GM12878 (cell line): ENCODE data around the gene SLC35D2. TPM values are rescaled to one million over a fixed set of nuclear protein-coding genes. Genes with fewer than 3 reads are reported as not detected.

Experiments
- BACH1 ChIP-seq: fragments of 450-650 bp; IDR thresholded peaks from 2 replicates; pipeline ENCODE4 v1.6.1; 2017; ENCODE audit warnings: mild to moderate bottlenecking, borderline replicate concordance
- CHD2 ChIP-seq: IDR thresholded peaks from 2 replicates; pipeline ENCODE4 v1.6.1; 2011; ENCODE audit warnings: low read depth, low read length, improper control_type of control experiment, borderline replicate concordance
- HDAC6 ChIP-seq: fragments of 200-600 bp; sonication (generic); IDR thresholded peaks from one replicate; pipeline ENCODE4 v1.8.0; 2017; ENCODE audit warnings: antibody characterized with exemption; ENCODE audit not compliant: unreplicated experiment
- KLF5 ChIP-seq: fragments of 450-650 bp; IDR thresholded peaks from 2 replicates; pipeline ENCODE4 v1.6.1; 2014; ENCODE audit warnings: mild to moderate bottlenecking; ENCODE audit not compliant: partially characterized antibody
- MYC ChIP-seq: IDR thresholded peaks from 2 replicates; pipeline ENCODE4 v1.6.1; 2011; ENCODE audit warnings: mild to moderate bottlenecking, low read length, moderate library complexity, inconsistent platforms; ENCODE audit not compliant: insufficient read depth, insufficient replicate concordance, insufficient read length, severe bottlenecking
- TCF12 ChIP-seq: IDR thresholded peaks from 2 replicates; pipeline ENCODE4 v1.6.1; 2011; ENCODE audit warnings: low read depth, mild to moderate bottlenecking, low read length
- polyA plus RNA-seq, 11 experiments: library from polyadenylated mRNA; depleted of rRNA in 4 of 11; unstranded in 6 of 11; stranded (reverse) in 5 of 11; fragments of >200 nt; fragmentation: Nextera tagmentation in 4 of 11; fragmentation: Illumina TruSeq in 1 of 11; extraction: Ambion mirVana in 4 of 11; extraction: Trizol in 1 of 11; gene quantifications; 1 replicate in 1 of 11; 2 replicates in 10 of 11; pipeline versions ENCODE4 v1.2.1 to v1.2.3, GENCODE V29; 2011 to 2016; ENCODE audit warnings: inconsistent platforms in 2 of 11, missing spikeins in 2 of 11, low read depth in 1 of 11
- total RNA-seq, 4 experiments: library from RNA; depleted of rRNA in 3 of 4; stranded (reverse); fragments of >200 nt in 3 of 4; fragmentation: Illumina TruSeq in 1 of 4; extraction: Trizol in 1 of 4; gene quantifications; 2 replicates each; pipeline versions ENCODE4 v1.2.1 to v1.2.3, GENCODE V29; 2013 to 2021
- TF ChIP-seq, protein P1 (sequence below): fragments of 450-650 bp; IDR thresholded peaks from 2 replicates; pipeline ENCODE4 v1.6.1; 2017; ENCODE audit warnings: mild to moderate bottlenecking, low read depth, inconsistent platforms; ENCODE audit not compliant: poor library complexity, severe bottlenecking
- TF ChIP-seq, protein P2 (sequence below): fragments of 450-650 bp; conservative IDR thresholded peaks from 2 replicates; pipeline ENCODE4 v1.6.1; 2017; ENCODE audit warnings: mild to moderate bottlenecking, moderate library complexity
- TF ChIP-seq, protein P3 (sequence below): IDR thresholded peaks from 2 replicates; pipeline ENCODE4 v1.6.1; 2012; ENCODE audit warnings: mild to moderate bottlenecking, low read depth, low read length
- TF ChIP-seq, protein P4 (sequence below): fragments of 450-650 bp; IDR thresholded peaks from 2 replicates; pipeline ENCODE4 v1.6.1; 2017; ENCODE audit warnings: mild to moderate bottlenecking, moderate library complexity
- TF ChIP-seq, protein P5 (sequence below): IDR thresholded peaks from 2 replicates; pipeline ENCODE4 v1.6.1; 2011; ENCODE audit warnings: borderline replicate concordance, low read depth, mild to moderate bottlenecking, moderate library complexity, low read length; ENCODE audit not compliant: insufficient read depth, poor library complexity, severe bottlenecking
- TF ChIP-seq, protein P6 (sequence below): IDR thresholded peaks from 2 replicates; pipeline ENCODE4 v1.6.1; 2012; ENCODE audit warnings: low read depth, low read length, improper control_type of control experiment
- TF ChIP-seq, protein P7 (sequence below): IDR thresholded peaks from 2 replicates; pipeline ENCODE4 v1.6.1; 2011; ENCODE audit warnings: low read depth, low read length, improper control_type of control experiment, borderline replicate concordance

The SLC35D2 gene
- total and polyA plus RNA-seq, 10 of the 15 experiments (the other 5 are each of a cell fraction or from before 2014, with no cell fraction given): 0.64 to 6.3 (median 3.5) TPM

DNA sequence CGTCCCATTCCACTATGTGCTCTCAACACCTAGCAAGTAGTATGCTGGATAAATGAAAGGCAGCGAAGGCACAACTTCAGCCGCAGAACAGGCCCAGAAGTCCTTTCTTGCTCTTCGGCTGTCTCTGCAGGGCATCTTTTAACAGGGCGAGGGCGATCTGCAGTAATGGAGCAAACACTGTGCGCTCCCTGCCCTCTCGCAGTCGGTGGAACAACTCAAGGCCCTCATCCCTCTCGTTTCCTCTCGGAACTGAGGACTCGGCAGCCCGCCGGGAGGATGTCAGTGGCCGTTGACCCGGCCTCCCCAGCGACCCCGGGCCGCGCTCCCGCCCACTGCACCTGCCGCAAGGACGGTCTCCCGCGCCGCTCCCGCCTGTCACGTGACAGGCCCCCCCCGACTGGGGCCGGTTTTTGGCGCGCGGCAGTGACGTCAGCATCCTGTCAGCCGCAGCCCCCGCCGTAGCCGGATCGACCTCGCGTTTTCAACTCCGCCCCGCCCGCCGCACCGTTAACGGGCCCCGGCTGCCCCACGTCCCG, 33.6 kb upstream of the SLC35D2 start (continued):
- TF ChIP-seq, protein P1, sequence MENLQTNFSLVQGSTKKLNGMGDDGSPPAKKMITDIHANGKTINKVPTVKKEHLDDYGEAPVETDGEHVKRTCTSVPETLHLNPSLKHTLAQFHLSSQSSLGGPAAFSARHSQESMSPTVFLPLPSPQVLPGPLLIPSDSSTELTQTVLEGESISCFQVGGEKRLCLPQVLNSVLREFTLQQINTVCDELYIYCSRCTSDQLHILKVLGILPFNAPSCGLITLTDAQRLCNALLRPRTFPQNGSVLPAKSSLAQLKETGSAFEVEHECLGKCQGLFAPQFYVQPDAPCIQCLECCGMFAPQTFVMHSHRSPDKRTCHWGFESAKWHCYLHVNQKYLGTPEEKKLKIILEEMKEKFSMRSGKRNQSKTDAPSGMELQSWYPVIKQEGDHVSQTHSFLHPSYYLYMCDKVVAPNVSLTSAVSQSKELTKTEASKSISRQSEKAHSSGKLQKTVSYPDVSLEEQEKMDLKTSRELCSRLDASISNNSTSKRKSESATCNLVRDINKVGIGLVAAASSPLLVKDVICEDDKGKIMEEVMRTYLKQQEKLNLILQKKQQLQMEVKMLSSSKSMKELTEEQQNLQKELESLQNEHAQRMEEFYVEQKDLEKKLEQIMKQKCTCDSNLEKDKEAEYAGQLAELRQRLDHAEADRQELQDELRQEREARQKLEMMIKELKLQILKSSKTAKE: peak; percentile 28
- no peak for TF ChIP-seq MYC
- TF ChIP-seq, protein P2, sequence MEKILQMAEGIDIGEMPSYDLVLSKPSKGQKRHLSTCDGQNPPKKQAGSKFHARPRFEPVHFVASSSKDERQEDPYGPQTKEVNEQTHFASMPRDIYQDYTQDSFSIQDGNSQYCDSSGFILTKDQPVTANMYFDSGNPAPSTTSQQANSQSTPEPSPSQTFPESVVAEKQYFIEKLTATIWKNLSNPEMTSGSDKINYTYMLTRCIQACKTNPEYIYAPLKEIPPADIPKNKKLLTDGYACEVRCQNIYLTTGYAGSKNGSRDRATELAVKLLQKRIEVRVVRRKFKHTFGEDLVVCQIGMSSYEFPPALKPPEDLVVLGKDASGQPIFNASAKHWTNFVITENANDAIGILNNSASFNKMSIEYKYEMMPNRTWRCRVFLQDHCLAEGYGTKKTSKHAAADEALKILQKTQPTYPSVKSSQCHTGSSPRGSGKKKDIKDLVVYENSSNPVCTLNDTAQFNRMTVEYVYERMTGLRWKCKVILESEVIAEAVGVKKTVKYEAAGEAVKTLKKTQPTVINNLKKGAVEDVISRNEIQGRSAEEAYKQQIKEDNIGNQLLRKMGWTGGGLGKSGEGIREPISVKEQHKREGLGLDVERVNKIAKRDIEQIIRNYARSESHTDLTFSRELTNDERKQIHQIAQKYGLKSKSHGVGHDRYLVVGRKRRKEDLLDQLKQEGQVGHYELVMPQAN: peak; percentile 88
- no peak for TF ChIP-seq KLF5
- peak; percentile 57; the same call in 1 of the 2 replicates for TF ChIP-seq CHD2
- TF ChIP-seq, protein P3, sequence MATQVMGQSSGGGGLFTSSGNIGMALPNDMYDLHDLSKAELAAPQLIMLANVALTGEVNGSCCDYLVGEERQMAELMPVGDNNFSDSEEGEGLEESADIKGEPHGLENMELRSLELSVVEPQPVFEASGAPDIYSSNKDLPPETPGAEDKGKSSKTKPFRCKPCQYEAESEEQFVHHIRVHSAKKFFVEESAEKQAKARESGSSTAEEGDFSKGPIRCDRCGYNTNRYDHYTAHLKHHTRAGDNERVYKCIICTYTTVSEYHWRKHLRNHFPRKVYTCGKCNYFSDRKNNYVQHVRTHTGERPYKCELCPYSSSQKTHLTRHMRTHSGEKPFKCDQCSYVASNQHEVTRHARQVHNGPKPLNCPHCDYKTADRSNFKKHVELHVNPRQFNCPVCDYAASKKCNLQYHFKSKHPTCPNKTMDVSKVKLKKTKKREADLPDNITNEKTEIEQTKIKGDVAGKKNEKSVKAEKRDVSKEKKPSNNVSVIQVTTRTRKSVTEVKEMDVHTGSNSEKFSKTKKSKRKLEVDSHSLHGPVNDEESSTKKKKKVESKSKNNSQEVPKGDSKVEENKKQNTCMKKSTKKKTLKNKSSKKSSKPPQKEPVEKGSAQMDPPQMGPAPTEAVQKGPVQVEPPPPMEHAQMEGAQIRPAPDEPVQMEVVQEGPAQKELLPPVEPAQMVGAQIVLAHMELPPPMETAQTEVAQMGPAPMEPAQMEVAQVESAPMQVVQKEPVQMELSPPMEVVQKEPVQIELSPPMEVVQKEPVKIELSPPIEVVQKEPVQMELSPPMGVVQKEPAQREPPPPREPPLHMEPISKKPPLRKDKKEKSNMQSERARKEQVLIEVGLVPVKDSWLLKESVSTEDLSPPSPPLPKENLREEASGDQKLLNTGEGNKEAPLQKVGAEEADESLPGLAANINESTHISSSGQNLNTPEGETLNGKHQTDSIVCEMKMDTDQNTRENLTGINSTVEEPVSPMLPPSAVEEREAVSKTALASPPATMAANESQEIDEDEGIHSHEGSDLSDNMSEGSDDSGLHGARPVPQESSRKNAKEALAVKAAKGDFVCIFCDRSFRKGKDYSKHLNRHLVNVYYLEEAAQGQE: no peak
- TF ChIP-seq, protein P4, sequence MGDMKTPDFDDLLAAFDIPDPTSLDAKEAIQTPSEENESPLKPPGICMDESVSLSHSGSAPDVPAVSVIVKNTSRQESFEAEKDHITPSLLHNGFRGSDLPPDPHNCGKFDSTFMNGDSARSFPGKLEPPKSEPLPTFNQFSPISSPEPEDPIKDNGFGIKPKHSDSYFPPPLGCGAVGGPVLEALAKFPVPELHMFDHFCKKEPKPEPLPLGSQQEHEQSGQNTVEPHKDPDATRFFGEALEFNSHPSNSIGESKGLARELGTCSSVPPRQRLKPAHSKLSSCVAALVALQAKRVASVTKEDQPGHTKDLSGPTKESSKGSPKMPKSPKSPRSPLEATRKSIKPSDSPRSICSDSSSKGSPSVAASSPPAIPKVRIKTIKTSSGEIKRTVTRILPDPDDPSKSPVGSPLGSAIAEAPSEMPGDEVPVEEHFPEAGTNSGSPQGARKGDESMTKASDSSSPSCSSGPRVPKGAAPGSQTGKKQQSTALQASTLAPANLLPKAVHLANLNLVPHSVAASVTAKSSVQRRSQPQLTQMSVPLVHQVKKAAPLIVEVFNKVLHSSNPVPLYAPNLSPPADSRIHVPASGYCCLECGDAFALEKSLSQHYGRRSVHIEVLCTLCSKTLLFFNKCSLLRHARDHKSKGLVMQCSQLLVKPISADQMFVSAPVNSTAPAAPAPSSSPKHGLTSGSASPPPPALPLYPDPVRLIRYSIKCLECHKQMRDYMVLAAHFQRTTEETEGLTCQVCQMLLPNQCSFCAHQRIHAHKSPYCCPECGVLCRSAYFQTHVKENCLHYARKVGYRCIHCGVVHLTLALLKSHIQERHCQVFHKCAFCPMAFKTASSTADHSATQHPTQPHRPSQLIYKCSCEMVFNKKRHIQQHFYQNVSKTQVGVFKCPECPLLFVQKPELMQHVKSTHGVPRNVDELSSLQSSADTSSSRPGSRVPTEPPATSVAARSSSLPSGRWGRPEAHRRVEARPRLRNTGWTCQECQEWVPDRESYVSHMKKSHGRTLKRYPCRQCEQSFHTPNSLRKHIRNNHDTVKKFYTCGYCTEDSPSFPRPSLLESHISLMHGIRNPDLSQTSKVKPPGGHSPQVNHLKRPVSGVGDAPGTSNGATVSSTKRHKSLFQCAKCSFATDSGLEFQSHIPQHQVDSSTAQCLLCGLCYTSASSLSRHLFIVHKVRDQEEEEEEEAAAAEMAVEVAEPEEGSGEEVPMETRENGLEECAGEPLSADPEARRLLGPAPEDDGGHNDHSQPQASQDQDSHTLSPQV: no peak
- TF ChIP-seq TCF12: no peak
- TF ChIP-seq, protein P5, sequence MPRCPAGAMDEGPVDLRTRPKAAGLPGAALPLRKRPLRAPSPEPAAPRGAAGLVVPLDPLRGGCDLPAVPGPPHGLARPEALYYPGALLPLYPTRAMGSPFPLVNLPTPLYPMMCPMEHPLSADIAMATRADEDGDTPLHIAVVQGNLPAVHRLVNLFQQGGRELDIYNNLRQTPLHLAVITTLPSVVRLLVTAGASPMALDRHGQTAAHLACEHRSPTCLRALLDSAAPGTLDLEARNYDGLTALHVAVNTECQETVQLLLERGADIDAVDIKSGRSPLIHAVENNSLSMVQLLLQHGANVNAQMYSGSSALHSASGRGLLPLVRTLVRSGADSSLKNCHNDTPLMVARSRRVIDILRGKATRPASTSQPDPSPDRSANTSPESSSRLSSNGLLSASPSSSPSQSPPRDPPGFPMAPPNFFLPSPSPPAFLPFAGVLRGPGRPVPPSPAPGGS: no peak
- TF ChIP-seq BACH1: peak; percentile 65; the same call in 1 of the 2 replicates
- TF ChIP-seq, protein P6, sequence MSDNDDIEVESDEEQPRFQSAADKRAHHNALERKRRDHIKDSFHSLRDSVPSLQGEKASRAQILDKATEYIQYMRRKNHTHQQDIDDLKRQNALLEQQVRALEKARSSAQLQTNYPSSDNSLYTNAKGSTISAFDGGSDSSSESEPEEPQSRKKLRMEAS: peak; percentile 82
- TF ChIP-seq, protein P7, sequence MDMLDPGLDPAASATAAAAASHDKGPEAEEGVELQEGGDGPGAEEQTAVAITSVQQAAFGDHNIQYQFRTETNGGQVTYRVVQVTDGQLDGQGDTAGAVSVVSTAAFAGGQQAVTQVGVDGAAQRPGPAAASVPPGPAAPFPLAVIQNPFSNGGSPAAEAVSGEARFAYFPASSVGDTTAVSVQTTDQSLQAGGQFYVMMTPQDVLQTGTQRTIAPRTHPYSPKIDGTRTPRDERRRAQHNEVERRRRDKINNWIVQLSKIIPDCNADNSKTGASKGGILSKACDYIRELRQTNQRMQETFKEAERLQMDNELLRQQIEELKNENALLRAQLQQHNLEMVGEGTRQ: peak; percentile 91
- no peak for TF ChIP-seq HDAC6
